GM19238 (cell line): Measurements from ENCODE around the gene TNS3.

Experiments used
- DNase-seq: peaks from one replicate; pipeline ENCODE4 v3.0.0; 2011; ENCODE audit warnings: low spot score; ENCODE audit not compliant: insufficient read length

The TNS3 gene

DNA sequence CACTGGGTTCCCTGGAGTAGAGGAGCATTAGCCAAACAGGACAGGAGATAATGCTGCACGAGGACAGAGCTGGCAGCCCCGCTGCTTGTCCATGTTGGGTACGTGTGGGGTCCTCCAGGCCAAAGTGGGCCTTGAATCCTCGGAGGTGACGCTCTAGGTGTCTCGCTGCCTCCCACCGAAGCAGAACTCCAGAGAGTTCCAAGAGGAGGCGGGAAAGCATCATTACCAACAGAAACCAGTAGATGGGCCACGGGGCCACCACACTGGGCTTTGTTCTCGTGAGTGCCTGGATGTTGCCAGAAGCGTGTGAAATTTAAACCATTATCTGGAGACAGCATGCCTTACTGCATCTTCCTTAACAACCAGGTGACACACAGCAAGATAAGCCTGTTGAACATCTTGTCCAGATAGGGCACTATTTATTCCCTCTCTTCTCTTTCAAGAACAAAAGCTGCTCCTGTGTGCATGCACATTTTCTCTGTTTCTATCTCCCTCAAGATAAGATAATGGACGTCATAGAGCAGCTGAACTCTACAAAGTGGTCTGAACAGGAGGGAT, 56.8 kb downstream of the TNS3 start:
- no peak for DNase-seq

DNA sequence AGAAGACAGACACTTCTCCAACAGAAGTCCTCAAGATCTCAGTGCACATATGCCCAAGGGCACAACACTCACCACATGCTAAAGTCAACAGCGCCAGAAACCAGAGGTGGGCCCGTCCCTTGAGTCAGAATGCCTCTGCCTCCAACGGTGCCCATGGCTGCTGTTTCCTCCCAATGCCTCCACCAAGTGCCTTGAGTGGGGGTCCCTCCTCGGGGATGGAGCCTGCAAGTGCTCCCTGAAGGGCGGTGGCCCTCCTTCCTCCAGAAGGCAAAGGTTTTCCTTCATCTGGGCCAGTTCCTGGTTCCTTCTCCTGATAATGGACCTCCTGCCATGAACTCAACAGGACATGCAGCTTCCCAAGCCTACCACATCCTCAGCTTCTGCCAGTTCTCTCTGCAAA, 58.5 kb downstream of the TNS3 start:
- no peak for DNase-seq

DNA sequence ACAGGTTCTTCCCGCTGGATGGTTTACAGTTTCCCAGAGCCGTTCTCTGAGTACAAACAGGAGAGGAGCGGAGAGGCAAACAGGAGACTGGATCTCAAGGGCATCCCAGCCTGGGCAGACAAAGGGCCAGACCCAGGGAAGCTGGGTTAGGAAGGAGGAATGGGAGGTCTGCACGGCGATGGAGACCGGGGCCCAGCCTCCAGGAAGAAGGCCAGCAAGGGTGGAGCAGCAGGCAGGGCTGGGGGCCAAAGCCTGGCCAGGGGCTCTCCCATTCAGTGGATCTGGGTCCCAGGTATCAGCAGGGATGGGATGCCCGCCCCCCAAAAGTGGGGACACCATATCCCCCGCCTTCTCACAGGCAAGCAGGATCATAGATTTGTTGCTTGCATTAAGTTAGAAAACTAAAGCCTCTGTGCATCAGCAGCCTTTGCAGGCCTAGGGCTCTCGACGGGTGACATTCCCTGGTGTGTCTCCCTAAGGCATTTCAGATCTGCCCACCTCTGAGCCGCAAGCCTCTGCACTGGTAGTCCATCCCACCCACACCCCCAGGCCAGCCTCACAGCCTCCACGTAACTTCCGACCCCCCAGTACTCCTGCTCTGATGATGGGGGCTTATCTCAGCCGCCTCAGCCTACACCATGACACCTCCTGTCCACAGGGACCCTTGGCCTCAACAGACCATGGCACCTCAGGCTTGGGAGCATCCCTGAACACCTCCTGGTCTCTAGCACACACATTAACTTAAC, 59.9 kb downstream of the TNS3 start:
- DNase-seq = no peak

DNA sequence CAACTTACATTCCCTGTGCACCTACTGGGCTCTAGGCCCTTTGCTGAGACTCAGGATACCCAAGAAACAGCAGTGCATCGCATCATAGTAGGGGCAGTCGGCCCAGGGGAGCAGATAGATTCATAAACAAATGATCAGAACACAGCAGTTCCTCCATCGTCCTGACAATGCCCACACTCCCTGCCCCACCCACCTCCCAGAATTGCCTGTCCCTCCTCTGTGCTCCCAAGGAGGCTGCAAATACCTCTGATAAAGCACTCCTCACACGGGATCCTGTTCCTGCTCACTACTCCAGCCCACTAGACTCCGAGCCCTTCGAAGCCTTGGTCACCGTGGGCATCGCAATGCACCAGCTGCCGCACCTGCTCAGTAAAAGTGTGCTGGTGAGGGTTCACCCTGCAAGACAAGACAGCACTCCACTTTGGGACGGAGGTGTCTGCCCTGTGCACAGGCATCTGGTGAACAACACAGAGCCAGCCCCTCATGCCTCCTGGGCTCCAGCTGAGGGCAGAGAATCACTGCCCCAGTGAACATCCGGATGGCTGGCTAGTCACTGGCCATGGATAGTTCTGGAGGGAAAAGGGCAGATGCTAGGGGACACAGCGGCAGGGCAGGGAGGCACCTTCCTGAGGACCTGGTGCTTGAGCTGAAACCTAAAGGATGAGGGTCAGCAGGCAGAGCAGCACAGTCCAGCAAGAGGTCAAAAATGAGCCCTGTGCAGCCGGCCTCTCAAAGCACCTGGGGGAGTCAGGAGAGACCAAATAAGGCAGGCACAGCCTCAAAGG, 60.7 kb downstream of the TNS3 start:
- DNase-seq = no peak

DNA sequence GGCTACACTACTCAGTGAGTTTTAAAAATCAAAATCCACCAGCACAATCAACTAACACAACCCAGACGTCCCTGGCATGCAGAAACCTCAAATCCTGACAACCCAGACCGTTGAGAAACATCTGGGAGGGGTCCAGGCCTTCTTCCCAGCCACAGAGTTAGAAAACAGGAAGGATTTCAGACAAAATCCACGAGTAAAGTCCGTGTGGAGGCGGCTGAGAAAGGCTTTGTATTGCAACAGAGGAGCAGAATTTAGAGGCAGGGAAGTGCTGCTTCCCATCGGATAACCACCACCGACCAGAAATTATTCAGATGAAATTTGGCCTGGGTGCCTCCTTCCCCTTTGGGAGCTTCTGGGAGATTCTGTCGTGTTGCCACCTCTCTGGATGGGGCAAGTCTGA, 61.5 kb downstream of the TNS3 start:
- DNase-seq = no peak

DNA sequence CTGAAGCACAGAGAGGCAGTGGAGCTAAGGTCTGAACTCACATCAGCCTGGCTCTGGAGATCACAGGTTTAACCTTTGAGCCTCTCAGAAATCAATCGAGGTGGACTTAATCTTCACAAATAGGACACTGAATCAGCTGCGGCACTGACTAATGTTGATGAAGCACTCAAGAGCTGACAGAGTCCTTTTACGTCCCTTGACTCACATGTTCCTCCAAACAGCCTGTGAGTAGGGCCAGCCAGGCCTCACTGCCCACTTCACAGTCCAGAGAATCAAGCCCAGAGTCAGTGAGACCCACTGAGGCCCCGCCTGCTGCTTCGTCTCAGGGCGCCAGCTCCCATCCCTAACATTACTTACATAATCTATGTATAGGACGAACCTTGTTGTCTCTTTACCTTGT, 63.1 kb downstream of the TNS3 start:
- DNase-seq = no peak

DNA sequence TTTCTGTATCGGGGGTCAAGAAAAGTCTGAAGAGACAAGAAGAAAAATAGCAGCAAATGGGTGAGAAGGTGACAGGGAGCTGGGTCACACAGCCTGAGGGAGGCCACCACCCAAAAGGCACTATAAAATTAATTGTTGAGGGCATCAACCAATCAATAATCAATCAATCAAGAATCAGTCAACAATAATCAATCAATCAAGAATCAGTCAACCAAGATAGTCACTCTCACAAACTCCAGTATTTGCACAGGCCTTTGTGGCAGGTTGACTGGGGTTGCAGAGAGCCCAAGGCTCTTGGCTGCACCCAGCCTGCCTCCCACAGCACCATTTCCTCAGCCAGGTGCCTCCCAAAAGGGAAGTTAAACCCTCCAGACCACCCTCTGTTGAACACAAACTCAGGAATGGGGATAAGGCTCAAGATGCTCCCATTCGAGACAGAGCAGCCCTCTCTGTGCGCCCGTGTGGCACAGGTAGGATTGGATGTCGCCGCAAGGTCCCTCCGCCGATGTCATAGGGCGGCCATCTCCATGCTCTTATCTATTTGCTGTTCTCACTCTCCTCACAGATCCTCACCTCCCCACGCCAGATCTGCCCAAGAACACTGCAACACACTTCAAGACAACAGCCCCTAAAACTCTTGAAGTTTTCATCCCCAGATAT, 64.0 kb downstream of the TNS3 start:
- no peak for DNase-seq

DNA sequence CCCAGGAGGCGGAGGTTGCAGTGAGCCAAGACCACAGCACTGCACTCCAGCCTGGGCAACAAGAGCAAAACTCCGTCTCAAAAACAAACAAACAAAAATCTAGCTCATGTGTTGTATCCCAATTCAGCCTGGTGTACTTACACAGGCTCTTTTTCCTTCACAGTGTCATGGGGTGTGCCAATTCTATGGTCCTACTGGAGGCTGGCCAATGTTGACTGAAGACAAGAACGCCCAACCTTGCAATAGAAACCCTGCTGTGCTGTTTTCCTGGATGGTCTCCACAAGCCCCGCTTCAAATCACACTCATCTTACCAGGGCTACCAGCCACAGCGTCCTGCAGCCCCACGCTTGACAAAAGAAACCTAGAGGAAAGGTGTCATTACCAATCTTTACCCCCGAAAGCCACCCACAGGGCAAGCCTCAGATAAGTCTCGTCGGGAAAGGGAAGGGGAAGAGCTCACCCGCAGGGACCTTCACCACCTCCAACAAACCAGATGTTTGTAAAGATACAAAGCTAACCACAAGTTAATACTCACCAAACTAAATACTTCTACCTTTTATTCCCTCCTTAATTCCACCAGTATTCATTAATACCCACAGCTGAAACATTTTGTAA, 64.8 kb downstream of the TNS3 start:
- DNase-seq = no peak

DNA sequence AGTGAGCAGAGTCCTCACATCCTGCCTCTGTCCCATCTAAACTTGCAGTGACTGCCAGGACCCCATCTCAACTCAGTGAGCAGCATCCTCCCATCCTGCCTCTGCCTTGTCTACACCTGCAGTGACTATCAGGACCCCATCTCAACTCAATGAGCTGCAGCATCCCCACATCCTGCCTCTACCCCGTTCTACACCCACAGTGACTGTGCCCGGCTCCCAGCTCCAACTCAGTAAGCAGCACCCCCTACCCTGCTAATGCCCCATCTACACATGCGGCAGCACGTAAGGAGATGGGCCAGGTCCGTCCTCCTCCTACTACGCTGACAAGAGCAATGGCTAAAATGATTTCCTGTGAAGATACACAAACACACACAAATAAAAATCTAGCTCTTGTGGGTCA, 65.5 kb downstream of the TNS3 start:
- DNase-seq = no peak

DNA sequence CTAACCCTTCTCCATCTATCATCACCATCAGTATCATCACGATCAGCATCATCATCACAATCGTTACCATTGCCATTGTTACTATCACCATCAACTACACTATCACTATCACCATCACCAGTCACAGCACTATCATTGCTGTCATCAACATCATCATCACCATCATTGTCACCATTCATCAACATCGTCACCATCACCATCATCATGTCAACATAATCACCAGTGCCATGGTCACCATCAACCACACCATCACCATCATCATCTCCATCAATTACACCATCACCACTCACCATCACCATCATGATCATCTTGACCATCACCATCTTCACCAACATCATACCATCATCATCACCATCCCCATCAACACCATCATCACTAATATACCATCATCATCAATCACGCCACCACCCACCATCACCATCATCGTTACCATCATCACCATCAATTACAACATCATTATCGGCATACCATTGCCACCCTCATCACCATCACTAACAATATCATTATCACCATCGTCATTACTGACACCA, 66.5 kb downstream of the TNS3 start:
- DNase-seq = no peak

DNA sequence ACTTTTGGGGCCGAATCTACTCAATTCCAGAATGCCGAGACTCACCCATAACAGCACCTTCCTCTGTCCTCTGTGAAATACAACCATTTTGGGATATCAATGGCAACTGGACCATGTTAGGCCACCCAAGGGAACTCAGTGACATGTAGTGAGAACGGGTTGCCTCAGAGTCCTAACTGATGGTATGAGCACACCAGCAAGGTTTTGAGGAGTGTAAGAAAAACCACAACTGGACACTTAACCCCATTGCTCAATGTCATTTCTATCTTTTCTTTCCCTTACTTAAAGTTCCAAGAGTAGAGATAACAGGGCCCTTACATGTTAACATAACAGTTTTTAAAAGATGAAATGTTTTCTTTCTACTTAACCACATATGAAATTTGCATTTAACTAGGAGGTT, 67.1 kb downstream of the TNS3 start:
- DNase-seq = no peak

DNA sequence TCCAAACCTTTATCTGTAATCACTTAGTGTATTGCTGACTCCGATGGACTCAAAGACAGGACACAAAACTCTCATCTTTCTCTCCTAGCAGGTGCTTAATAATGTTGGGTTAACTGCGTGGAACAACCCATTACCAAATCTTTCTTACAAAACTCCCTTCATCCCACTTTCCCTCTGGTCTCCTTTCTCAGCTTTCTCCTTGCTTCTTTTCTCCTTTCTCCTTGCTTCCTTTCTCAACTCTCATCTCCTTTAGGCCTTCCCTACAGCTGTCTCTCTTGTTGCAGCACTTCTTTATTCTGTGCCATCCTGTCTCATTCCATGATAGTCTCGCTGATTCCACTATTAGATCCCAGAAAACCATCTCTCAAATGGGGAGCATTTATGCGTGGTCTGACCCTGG, 67.5 kb downstream of the TNS3 start:
- no peak for DNase-seq

DNA sequence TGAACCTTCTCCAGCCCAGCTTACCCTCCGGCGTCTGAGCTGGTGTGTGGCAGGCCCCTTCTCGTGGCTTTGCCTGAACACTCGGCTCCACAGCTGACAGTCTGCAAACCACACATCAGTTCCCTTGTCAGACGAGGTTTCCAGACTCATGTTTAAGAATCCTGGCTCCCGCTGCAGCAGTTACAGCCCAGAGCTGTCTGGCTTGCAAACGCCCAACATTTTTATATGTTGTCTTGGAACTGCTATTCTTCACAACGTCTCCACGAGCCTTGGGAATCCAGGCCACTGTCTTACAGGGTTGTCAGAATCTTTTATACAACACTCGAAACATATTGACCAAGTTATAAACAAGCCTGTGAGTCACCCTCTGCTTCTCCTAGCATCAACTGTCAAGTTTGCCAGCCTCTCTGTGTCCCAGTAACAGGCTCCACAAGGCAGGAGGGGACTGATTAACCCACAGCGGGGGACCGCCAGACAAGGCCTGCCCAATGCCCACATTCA, 68.1 kb downstream of the TNS3 start:
- no peak for DNase-seq

DNA sequence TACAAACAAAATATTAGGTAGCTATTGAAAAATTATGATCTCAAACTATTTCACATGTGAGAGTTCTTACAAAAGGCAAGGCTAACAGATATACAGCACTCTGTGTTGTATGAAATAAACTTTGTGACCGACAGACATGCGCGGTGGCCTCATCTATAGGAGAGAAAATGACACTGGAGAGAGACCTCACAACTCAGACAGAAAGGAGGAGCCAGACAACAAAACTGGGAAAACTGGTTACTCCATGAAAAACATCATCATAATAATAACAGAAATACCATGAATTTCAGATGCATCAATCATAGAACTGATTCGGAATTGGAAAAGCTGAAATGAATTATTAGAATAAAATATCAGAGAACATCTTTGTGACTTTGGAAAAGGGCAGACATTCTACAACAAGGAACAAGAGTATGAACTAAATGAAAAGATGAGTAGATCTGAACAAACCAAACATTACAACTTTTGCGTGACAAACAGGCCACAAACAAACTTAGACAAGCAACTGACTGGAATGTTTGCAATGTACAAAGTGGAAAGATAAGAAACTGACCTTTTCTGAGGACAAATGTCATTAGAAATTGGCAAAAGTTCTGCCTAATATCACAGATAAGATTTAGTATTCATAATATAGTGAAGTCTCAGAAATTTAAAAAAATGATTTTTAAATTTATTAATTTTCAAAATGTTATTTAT, 69.3 kb downstream of the TNS3 start:
- DNase-seq = no peak

DNA sequence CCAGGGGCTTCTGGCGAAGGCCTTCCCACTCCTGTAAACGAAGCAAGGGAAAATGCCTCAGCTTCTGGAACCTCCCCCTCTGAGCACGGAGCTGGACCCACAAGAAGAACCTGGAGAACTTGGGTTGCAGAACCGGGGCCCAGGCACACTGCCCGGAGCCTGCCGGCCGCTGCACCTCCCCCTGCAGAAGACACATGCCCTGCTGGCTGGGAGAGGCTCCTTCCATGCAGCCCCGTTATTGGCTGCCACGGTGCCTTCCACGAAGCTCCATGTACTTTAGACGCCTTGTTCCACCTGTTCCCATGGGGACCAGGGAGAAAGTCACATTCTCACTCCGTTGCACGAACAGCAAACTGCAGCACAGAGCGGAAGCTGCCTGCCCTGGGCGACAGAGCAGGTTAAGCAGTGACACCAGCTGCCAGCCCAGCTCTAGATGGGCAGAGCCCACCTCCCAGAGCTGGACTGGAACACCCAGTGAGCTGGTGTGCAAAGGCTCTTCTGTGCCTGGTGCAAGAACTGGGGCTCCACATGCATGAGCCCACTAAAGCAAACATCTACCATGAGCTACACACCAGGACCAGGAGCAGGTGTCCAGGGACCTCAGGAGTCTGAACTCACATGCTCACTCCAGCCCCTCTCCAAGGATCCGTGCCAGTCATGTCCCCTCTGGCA, 70.1 kb downstream of the TNS3 start:
- no peak for DNase-seq

DNA sequence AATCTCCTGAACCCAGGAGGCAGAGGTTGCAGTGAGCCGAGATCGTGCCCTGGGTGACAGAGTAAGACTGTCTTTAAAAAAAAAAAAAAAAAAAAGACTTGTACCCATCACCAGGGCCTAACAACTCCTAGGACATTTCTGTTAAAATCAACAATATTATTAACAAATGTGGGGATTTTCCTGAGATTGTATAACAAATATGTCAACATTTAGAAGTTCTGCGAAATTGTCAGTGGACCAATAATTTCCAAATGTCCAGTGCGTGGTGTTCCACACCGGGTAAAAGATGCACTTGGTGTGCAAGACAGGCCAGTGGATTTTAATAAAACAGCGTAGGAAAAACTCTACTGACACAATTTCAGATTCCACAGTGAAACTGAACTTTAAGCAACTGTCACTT, 71.1 kb downstream of the TNS3 start:
- no peak for DNase-seq

DNA sequence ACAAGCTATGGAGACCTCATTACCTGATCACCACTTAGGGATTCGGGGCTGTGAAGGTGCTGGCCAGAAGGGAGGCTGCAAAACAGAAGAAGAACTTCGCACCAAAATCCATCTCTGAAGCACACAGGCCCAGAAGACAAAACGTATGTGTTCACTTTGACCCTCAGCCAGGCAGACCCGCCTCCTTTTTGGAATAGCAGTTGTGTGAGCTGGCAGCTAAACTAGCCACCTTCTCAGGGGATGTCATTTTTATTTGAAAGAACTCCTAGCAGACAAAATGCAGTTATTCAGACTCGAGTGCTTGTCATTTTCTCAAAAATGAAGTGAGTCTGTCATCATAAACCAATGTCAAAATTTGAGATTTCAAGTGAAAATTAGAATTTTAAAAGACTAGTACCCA, 71.7 kb downstream of the TNS3 start:
- no peak for DNase-seq

DNA sequence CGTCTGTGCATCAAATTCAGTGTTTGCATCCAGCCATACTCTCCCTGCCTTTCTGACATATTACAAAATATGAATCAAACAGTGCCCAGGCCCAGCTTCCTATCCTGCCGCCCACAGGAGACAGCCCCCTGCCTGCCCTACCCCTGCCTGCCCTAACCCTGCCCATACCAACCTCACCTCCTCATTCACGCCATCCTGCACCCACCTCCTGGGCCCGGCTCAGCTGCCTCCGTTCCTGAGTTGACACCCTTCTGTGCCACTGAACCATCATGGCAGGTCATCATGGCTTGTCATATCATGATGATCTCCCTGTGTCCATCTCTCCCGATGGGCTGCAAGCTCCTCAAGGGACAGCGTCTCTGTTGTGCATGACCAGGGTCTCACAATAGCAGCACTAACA, 72.3 kb downstream of the TNS3 start:
- no peak for DNase-seq

DNA sequence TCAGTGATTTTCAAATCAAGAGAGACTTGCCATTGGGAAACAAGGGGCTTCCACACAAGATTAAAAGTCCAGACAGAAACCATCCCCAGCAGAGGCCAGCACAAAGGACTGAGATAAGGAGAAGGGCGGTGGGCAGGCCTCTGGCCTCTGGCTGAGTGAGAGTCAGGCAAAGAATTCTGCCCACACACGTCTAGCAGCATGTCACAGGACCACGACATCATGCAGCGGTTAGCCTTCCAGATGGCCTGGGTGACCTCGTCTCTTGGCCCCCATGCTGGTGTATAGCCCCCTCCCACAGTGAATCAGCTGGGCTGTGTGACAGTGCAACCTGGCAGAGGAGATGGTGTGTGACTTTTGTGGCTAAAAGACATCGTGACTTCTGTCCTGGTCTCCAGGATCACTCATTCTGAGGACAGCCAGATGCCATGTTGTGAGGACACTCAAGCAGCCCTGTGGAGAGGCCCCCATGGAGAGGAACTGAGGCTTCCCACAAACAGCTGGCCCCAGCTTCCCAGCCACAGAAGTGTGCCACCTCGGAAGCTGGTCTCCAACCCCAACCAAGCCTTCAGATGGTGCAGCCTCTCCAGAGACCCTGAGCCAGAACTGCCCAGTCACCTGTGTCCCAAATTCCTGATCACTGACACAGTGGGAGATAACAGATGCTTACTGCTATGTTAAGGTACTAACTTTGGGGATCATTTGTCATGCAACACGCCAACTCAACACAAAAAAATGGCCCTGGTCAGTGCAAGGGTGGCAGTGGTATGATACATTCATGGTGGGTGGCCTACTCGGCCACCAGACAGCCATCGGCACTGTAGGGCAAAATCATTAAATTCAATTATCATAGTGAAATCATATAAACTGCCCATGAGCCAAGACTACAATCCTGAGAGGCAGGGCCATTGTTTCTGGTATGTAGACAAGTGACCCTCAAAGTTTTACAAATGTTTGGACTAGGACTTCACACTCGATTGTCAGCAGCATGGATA, 73.2 kb downstream of the TNS3 start:
- no peak for DNase-seq
